ENCODE data around the gene DSCAM. TPM values are rescaled to one million over a fixed set of nuclear protein-coding genes. Genes with fewer than 3 reads are reported as not detected.

Gene DSCAM
- total and polyA plus RNA-seq, 2 experiments from 2014 or later = not detected

DNA sequence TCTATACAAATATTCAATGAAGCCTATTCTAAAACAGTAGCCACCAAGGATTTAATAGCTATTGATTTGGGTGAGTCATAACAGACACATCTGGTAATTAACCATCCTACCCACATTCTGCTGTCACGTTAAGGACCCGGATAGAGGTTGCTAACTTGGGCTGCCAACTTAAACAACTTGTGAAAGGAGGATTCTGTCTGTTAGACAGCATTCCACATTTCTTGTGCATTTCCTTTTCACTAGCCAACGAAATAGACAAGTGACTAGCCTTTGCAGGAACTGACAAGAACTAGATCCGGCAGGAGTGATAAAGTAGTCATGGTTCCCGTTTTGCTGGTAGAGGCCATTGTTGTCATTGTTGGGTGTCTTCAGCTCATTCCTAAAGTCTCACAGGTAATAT is 9.5 kb downstream of the DSCAM start:
- in situ Hi-C loops (cut with MboI) = no loop called here
- Histone ChIP-seq H3K27me3 (replicated peaks; ENCODE audit: insufficient read depth) (no peaks in the 10 kb centered on the region), H3K9me2 (ENCODE audit: insufficient read depth) (no peaks in the 10 kb centered on the region), H3K79me2 (ENCODE audit: insufficient read depth) (no peaks in the 10 kb centered on the region), H3K4me3 (no peak overlapping the region), H2AFZ (no peak overlapping the region), H4K20me1 (ENCODE audit: insufficient read depth) (no peaks in the 10 kb centered on the region), H3K9ac (no peak overlapping the region), H3K36me3 (ENCODE audit: low read depth) (no peaks in the 10 kb centered on the region), H3K4me1 (ENCODE audit: insufficient read depth) (no peaks in the 10 kb centered on the region), H3F3A (ENCODE audit: insufficient read depth) (no peaks in the 10 kb centered on the region), H3K4me2 (ENCODE audit: unreplicated experiment) (no peak overlapping the region), H3K27ac (no peak overlapping the region), H3K9me3 (ENCODE audit: low read depth) (no peaks in the 10 kb centered on the region)
- no peak for TF ChIP-seq EZH2phosphoT487 (IDR thresholded peaks at IDR 0.05; ENCODE audit: insufficient read depth, low read depth)
- no peak for TF ChIP-seq EZH2 (IDR thresholded peaks at IDR 0.05; ENCODE audit: insufficient read depth, poor library complexity, severe bottlenecking)
- WGBS, 2 experiments (ENCODE audit: low coverage in 1 of 2, low lambda C conversion rate in 2 of 2, missing lambda C conversion rate in 2 of 2) = 51 to 55% methylated on average over 5 of the region's 5 CpGs
- no peak for DNase-seq

DNA sequence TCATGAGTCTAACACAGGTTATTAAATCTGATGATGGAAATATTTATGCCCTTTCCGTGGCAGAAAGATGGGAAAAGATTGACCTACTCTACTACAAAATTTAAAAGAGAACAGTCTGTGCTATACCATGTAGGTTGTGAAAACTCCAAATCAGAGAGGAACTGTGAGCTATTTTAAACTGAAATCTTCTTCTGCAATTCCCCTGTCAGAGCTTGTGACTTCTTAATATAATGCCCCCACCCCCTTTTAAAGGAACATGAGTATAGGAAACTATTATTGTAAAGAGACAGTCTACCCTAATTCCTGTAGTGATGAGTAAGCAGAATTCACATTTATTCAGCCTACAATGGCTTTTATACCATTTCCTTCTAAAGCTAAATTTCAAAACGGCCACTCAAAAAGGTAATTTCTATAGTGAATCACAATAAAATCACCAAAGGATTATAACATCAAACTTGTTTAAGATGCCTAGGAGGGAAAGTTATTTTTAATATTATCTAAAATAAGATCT is 11.7 kb downstream of the DSCAM start:
- Histone ChIP-seq H3K9me3 (ENCODE audit: low read depth) (no peaks in the 10 kb centered on the region), H3K4me3 (no peak overlapping the region), H3K27me3 (replicated peaks; ENCODE audit: insufficient read depth) (no peaks in the 10 kb centered on the region), H3F3A (ENCODE audit: insufficient read depth) (no peaks in the 10 kb centered on the region), H3K4me1 (ENCODE audit: insufficient read depth) (no peaks in the 10 kb centered on the region), H3K4me2 (ENCODE audit: unreplicated experiment) (no peak overlapping the region), H3K36me3 (ENCODE audit: low read depth) (no peaks in the 10 kb centered on the region), H2AFZ (no peak overlapping the region), H3K9me2 (ENCODE audit: insufficient read depth) (no peaks in the 10 kb centered on the region), H3K79me2 (ENCODE audit: insufficient read depth) (no peaks in the 10 kb centered on the region), H3K27ac (no peak overlapping the region), H3K9ac (no peak overlapping the region), H4K20me1 (ENCODE audit: insufficient read depth) (no peaks in the 10 kb centered on the region)
- 18 to 23% methylated on average over 2 of the region's 2 CpGs for WGBS, 2 experiments (ENCODE audit: low coverage in 1 of 2, low lambda C conversion rate in 2 of 2, missing lambda C conversion rate in 2 of 2)
- no peak for DNase-seq
- in situ Hi-C loops (cut with MboI) = no loop called here
- TF ChIP-seq EZH2phosphoT487 (IDR thresholded peaks at IDR 0.05; ENCODE audit: insufficient read depth, low read depth) = no peak
- no peak for TF ChIP-seq EZH2 (IDR thresholded peaks at IDR 0.05; ENCODE audit: insufficient read depth, poor library complexity, severe bottlenecking)

DNA sequence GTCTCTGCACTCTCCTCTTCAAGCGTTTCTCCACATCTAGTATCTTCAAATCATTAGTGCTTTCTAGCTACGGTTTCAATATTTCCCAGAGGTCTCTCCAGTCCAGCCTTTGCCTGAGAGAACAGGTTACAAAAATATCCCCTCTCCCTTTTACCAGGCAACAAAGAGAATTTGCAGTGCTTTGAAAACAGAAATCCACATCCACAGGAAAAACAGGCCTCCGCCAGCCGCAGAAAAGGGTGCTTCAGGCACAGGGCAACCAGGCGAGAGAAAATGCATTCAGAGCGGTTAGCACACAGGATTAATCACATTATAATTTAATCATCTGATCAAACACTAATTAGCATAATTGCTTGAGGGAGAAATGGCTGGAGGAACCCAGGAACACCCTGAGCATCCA is 13.8 kb downstream of the DSCAM start:
- H3K4me2 ChIP-seq (ENCODE audit: unreplicated experiment) = no peak overlapping the region
- in situ Hi-C loops (cut with MboI) = no loop called here
- H3K27me3 ChIP-seq (replicated peaks; ENCODE audit: insufficient read depth) = no peaks in the 10 kb centered on the region
- no peak overlapping the region for H3K9ac ChIP-seq
- WGBS, 2 experiments (ENCODE audit: low coverage in 1 of 2, low lambda C conversion rate in 2 of 2, missing lambda C conversion rate in 2 of 2) = 54 to 57% methylated on average over 6 of the region's 6 CpGs
- H3K36me3 ChIP-seq (ENCODE audit: low read depth) = no peaks in the 10 kb centered on the region
- no peaks in the 10 kb centered on the region for H3K9me3 ChIP-seq (ENCODE audit: low read depth)
- H3F3A ChIP-seq (ENCODE audit: insufficient read depth) = no peaks in the 10 kb centered on the region
- no peak for TF ChIP-seq EZH2phosphoT487 (IDR thresholded peaks at IDR 0.05; ENCODE audit: insufficient read depth, low read depth)
- TF ChIP-seq EZH2 (IDR thresholded peaks at IDR 0.05; ENCODE audit: insufficient read depth, poor library complexity, severe bottlenecking) = no peak
- H3K9me2 ChIP-seq (ENCODE audit: insufficient read depth) = no peaks in the 10 kb centered on the region
- H3K27ac ChIP-seq = no peak overlapping the region
- no peaks in the 10 kb centered on the region for H3K4me1 ChIP-seq (ENCODE audit: insufficient read depth)
- no peak overlapping the region for H2AFZ ChIP-seq
- no peak overlapping the region for H3K4me3 ChIP-seq
- H3K79me2 ChIP-seq (ENCODE audit: insufficient read depth) = no peaks in the 10 kb centered on the region
- no peak for DNase-seq
- no peaks in the 10 kb centered on the region for H4K20me1 ChIP-seq (ENCODE audit: insufficient read depth)

DNA sequence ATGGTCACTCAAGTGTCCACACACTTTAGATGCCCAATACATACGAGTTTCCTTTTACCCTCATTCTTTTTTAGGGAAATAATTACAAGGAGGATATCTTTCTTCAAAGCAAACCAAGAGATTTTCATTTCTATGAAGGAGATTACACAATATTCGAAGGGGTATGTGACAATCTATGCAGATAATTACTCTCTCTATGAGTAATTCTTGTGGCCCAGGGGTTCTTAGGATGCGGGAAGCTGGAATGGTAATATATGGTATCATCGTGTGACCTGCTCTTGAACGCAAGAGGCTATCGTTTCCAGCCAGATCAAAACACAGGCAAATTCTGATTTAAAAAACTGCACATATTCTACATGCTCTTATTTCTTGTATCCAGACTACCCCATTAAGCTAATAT is 14.6 kb downstream of the DSCAM start:
- Histone ChIP-seq H3K4me2 (ENCODE audit: unreplicated experiment) (no peak overlapping the region), H2AFZ (no peak overlapping the region), H3K4me1 (ENCODE audit: insufficient read depth) (no peaks in the 10 kb centered on the region), H3K79me2 (ENCODE audit: insufficient read depth) (no peaks in the 10 kb centered on the region), H3K9me2 (ENCODE audit: insufficient read depth) (no peaks in the 10 kb centered on the region), H3K36me3 (ENCODE audit: low read depth) (no peaks in the 10 kb centered on the region), H3K4me3 (no peak overlapping the region), H3K9ac (no peak overlapping the region), H3K27ac (no peak overlapping the region), H3K27me3 (replicated peaks; ENCODE audit: insufficient read depth) (no peaks in the 10 kb centered on the region), H3K9me3 (ENCODE audit: low read depth) (no peaks in the 10 kb centered on the region), H4K20me1 (ENCODE audit: insufficient read depth) (no peaks in the 10 kb centered on the region), H3F3A (ENCODE audit: insufficient read depth) (no peaks in the 10 kb centered on the region)
- DNase-seq = no peak
- TF ChIP-seq EZH2phosphoT487 (IDR thresholded peaks at IDR 0.05; ENCODE audit: insufficient read depth, low read depth) (no peak), EZH2 (IDR thresholded peaks at IDR 0.05; ENCODE audit: insufficient read depth, poor library complexity, severe bottlenecking) (no peak)
- in situ Hi-C loops (cut with MboI) = no loop called here
- 60 to 65% methylated on average over 6 of the region's 6 CpGs for WGBS, 2 experiments (ENCODE audit: low coverage in 1 of 2, low lambda C conversion rate in 2 of 2, missing lambda C conversion rate in 2 of 2)

DNA sequence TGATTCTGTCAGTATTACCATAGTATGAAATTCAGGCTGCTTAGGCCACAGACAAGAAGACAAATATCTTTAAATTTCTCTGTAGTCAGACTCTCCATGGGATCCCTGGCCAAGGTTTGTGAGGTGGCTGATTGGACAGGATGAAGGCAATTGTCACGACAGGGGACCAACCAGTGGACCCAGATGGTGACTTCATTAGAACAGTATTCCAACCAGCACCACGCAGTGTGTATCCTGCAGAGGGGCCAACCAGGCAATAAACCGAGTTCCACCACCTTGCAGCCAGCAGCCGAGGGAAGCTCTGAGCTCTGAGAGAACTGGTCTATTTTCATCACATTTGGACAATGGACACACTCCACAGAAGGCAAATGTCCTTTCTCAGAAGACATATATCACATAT is 16.1 kb downstream of the DSCAM start:
- TF ChIP-seq EZH2 (IDR thresholded peaks at IDR 0.05; ENCODE audit: insufficient read depth, poor library complexity, severe bottlenecking) = no peak
- TF ChIP-seq EZH2phosphoT487 (IDR thresholded peaks at IDR 0.05; ENCODE audit: insufficient read depth, low read depth) = no peak
- in situ Hi-C loops (cut with MboI) = no loop called here
- no peak overlapping the region for H3K4me3 ChIP-seq
- no peaks in the 10 kb centered on the region for H4K20me1 ChIP-seq (ENCODE audit: insufficient read depth)
- DNase-seq = no peak
- no peak overlapping the region for H3K27ac ChIP-seq
- no peaks in the 10 kb centered on the region for H3K9me3 ChIP-seq (ENCODE audit: low read depth)
- H2AFZ ChIP-seq = no peak overlapping the region
- H3F3A ChIP-seq (ENCODE audit: insufficient read depth) = no peaks in the 10 kb centered on the region
- H3K9ac ChIP-seq = no peak overlapping the region
- 32 to 58% methylated on average over 4 of the region's 4 CpGs for WGBS, 2 experiments (ENCODE audit: low coverage in 1 of 2, low lambda C conversion rate in 2 of 2, missing lambda C conversion rate in 2 of 2)
- no peaks in the 10 kb centered on the region for H3K4me1 ChIP-seq (ENCODE audit: insufficient read depth)
- H3K79me2 ChIP-seq (ENCODE audit: insufficient read depth) = no peaks in the 10 kb centered on the region
- no peak overlapping the region for H3K4me2 ChIP-seq (ENCODE audit: unreplicated experiment)
- no peaks in the 10 kb centered on the region for H3K9me2 ChIP-seq (ENCODE audit: insufficient read depth)
- no peaks in the 10 kb centered on the region for H3K27me3 ChIP-seq (replicated peaks; ENCODE audit: insufficient read depth)
- no peaks in the 10 kb centered on the region for H3K36me3 ChIP-seq (ENCODE audit: low read depth)
